ENCODE measurements around the gene ADCY10.
"Not testable (repeated sequence)": the region's sequence is repeated elsewhere in the genome, so short reads cannot be mapped to it uniquely, and the experiment has no call there.

DNA sequence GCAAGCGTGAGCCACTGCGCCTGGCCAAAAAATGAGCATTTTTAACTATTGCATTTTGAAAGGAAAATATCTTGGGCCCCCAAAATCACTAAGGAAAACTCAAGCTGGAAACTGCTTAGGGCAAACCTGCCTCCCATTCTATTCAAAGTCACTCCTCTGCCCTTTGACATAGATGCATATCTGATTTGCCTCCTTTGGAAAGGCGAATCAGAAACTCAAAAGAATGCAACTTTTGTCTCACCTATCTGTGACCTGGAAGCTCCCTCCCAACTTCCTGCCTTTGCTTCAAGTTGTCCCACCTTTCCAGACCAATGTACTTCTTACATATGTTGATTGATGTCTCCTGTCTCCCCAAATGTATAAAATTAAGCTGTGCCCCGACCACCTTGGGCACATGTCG is 83.3 kb downstream of the ADCY10 start:
- TF ChIP-seq, protein P1, sequence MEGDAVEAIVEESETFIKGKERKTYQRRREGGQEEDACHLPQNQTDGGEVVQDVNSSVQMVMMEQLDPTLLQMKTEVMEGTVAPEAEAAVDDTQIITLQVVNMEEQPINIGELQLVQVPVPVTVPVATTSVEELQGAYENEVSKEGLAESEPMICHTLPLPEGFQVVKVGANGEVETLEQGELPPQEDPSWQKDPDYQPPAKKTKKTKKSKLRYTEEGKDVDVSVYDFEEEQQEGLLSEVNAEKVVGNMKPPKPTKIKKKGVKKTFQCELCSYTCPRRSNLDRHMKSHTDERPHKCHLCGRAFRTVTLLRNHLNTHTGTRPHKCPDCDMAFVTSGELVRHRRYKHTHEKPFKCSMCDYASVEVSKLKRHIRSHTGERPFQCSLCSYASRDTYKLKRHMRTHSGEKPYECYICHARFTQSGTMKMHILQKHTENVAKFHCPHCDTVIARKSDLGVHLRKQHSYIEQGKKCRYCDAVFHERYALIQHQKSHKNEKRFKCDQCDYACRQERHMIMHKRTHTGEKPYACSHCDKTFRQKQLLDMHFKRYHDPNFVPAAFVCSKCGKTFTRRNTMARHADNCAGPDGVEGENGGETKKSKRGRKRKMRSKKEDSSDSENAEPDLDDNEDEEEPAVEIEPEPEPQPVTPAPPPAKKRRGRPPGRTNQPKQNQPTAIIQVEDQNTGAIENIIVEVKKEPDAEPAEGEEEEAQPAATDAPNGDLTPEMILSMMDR (IDR thresholded peaks at IDR 0.05) = not testable (repeated sequence)
- not testable (repeated sequence) for TF ChIP-seq POLR2A (IDR thresholded peaks at IDR 0.05)

Measured in Peyer's patch (tissue), 4 donors.